HEK293 (cell line): ENCODE data around the gene TXNRD2.
A peak's percentile ranks its signal among the peaks of the same experiment; 100 is the strongest.

Experiments
- CTCF ChIA-PET: fragments of 350-600 bp; formaldehyde crosslinking; extraction: SDS; loops from one replicate; lab custom pipeline; 2021; ENCODE audit warnings: antibody characterized with exemption; lab: Yijun Ruan, JAX
- POLR2A ChIA-PET: fragments of 300-600 bp; formaldehyde crosslinking; extraction: SDS; loops from one replicate; lab custom pipeline; 2020; ENCODE audit warnings: antibody characterized with exemption, inconsistent platforms; lab: Yijun Ruan, JAX
- H3K27ac ChIP-seq: fragments of 200-500 bp; sonication (Bioruptor generic); 2 replicates; pipeline ENCODE4 v1.5.1; 2014; ENCODE audit warnings: low read depth, low read length, control low read depth, inconsistent platforms; ENCODE audit errors: extremely low read depth
- H3K36me3 ChIP-seq, 2 experiments: fragments of 200-500 bp in 1 of 2; sonication (Bioruptor generic) in 1 of 2; 1 replicate in 1 of 2; 2 replicates in 1 of 2; pipeline ENCODE4 v1.5.1; 2014 to 2017; ENCODE audit warnings: inconsistent platforms in 2 of 2, low read length in 2 of 2; ENCODE audit not compliant: control insufficient read depth in 2 of 2, insufficient read depth in 1 of 2
- H3K4me1 ChIP-seq: fragments of 200-500 bp; sonication (Bioruptor generic); 2 replicates; pipeline ENCODE4 v1.5.1; 2014; ENCODE audit warnings: mild to moderate bottlenecking, low read length, inconsistent platforms; ENCODE audit not compliant: control insufficient read depth, insufficient read depth
- H3K4me3 ChIP-seq: 2 replicates; pipeline ENCODE4 v1.5.1; 2011; ENCODE audit warnings: low read depth, mild to moderate bottlenecking, control low read depth, low read length, moderate library complexity
- H3K9me3 ChIP-seq: fragments of 200-500 bp; sonication (Bioruptor generic); 2 replicates; pipeline ENCODE4 v1.5.1; 2014; ENCODE audit warnings: low read depth, low read length, inconsistent platforms; ENCODE audit not compliant: control insufficient read depth, insufficient read depth
- HIC1 ChIP-seq: fragments of 450-650 bp; formaldehyde crosslinking; IDR thresholded peaks from 2 replicates; pipeline ENCODE4 v1.5.1; 2016; ENCODE audit warnings: missing biosample characterization, missing genetic modification characterization
- KLF1 ChIP-seq: fragments of 450-650 bp; formaldehyde crosslinking; IDR thresholded peaks from 2 replicates; pipeline ENCODE4 v1.5.1; 2016; ENCODE audit warnings: missing biosample characterization, missing genetic modification characterization
- KLF10 ChIP-seq: fragments of 450-650 bp; IDR thresholded peaks from 2 replicates; pipeline ENCODE4 v1.5.1; 2018; ENCODE audit warnings: missing biosample characterization, mild to moderate bottlenecking, missing genetic modification characterization
- KLF17 ChIP-seq: fragments of 450-650 bp; formaldehyde crosslinking; IDR thresholded peaks from 2 replicates; pipeline ENCODE4 v1.5.1; 2016; ENCODE audit warnings: missing biosample characterization, missing genetic modification characterization
- KLF8 ChIP-seq: fragments of 450-650 bp; formaldehyde crosslinking; IDR thresholded peaks from 2 replicates; pipeline ENCODE4 v1.5.1; 2016; ENCODE audit warnings: missing biosample characterization, missing genetic modification characterization
- PRDM10 ChIP-seq: fragments of 450-650 bp; formaldehyde crosslinking; IDR thresholded peaks from 2 replicates; pipeline ENCODE4 v1.5.1; 2016; ENCODE audit warnings: missing biosample characterization, missing genetic modification characterization
- SALL2 ChIP-seq: fragments of 450-650 bp; formaldehyde crosslinking; IDR thresholded peaks from 2 replicates; pipeline ENCODE4 v1.5.0; 2017; ENCODE audit warnings: missing biosample characterization, mild to moderate bottlenecking, missing genetic modification characterization, borderline replicate concordance
- SETDB1 ChIP-seq: IDR thresholded peaks from one replicate; pipeline ENCODE4 v1.6.1; 2017; ENCODE audit warnings: mild to moderate bottlenecking, low read length, moderate library complexity, mixed read lengths; ENCODE audit not compliant: insufficient read length
- SP3 ChIP-seq: fragments of 450-650 bp; formaldehyde crosslinking; IDR thresholded peaks from 2 replicates; pipeline ENCODE4 v1.5.1; 2016; ENCODE audit warnings: missing biosample characterization, missing genetic modification characterization
- YY1 ChIP-seq: fragments of 450-650 bp; formaldehyde crosslinking; IDR thresholded peaks from 2 replicates; pipeline ENCODE4 v1.5.1; 2018; ENCODE audit warnings: missing biosample characterization, missing genetic modification characterization
- YY2 ChIP-seq: fragments of 450-650 bp; formaldehyde crosslinking; IDR thresholded peaks from 2 replicates; pipeline ENCODE4 v1.5.1; 2016; ENCODE audit warnings: missing biosample characterization, missing genetic modification characterization
- ZBTB49 ChIP-seq: fragments of 450-650 bp; formaldehyde crosslinking; IDR thresholded peaks from 2 replicates; pipeline ENCODE4 v1.5.1; 2016; ENCODE audit warnings: missing biosample characterization, missing genetic modification characterization, low read depth
- ZBTB8A ChIP-seq: fragments of 450-650 bp; formaldehyde crosslinking; IDR thresholded peaks from 2 replicates; pipeline ENCODE4 v1.5.1; 2016; ENCODE audit warnings: missing biosample characterization, missing genetic modification characterization
- ZIC2 ChIP-seq: fragments of 450-650 bp; formaldehyde crosslinking; IDR thresholded peaks from 2 replicates; pipeline ENCODE4 v1.5.1; 2016; ENCODE audit warnings: missing biosample characterization, missing genetic modification characterization
- ZNF26 ChIP-seq: fragments of 450-650 bp; formaldehyde crosslinking; IDR thresholded peaks from 2 replicates; pipeline ENCODE4 v1.5.1; 2016; ENCODE audit warnings: missing biosample characterization, missing genetic modification characterization
- ZNF433 ChIP-seq: fragments of 450-650 bp; formaldehyde crosslinking; IDR thresholded peaks from 2 replicates; pipeline ENCODE4 v1.5.1; 2016; ENCODE audit warnings: missing biosample characterization, missing genetic modification characterization, low read depth
- ZNF639 ChIP-seq: fragments of 450-650 bp; formaldehyde crosslinking; IDR thresholded peaks from 2 replicates; pipeline ENCODE4 v1.5.1; 2016; ENCODE audit warnings: missing biosample characterization, missing genetic modification characterization
- ZNF677 ChIP-seq: fragments of 450-650 bp; IDR thresholded peaks from 2 replicates; pipeline ENCODE4 v1.5.0; 2018; ENCODE audit warnings: missing biosample characterization, mild to moderate bottlenecking, missing genetic modification characterization, moderate library complexity
- ZNF76 ChIP-seq: fragments of 450-650 bp; formaldehyde crosslinking; IDR thresholded peaks from 2 replicates; pipeline ENCODE4; 2016; ENCODE audit warnings: low read depth, missing biosample characterization, missing genetic modification characterization, borderline replicate concordance
- ZSCAN30 ChIP-seq: fragments of 450-650 bp; IDR thresholded peaks from 2 replicates; pipeline ENCODE4 v1.5.1; 2018; ENCODE audit warnings: missing biosample characterization, mild to moderate bottlenecking, missing genetic modification characterization, moderate library complexity

The TXNRD2 gene

GRCh38 chr22:19941365-19942082 lies at the start of gene TXNRD2, which contains the start of gene COMT:
TSS of gene TXNRD2 (minus strand) at chr22:19941818. CDS start at chr22:19941803, 15 bp downstream.
TSS of gene COMT (plus strand) at chr22:19941772. CDS start at chr22:19962527, 20,755 bp downstream.
- POLR2A ChIA-PET, result interaction anchor here (0.7 to 1.1 kb wide), 5 partner anchors 30 to 217 kb away, joined by 3 to 4 read pairs (median 3); no protein-coding TSS in a partner anchor
- H3K36me3 ChIP-seq, result no peaks in the 10 kb centered on the region
- CTCF ChIA-PET, result interaction anchor here (0.6 to 4.5 kb wide), 4 partner anchors 12 to 221 kb away, joined by 4 to 33 read pairs (median 6); no protein-coding TSS in a partner anchor
- H3K4me1 ChIP-seq, result peaks cover 4% of the 10 kb centered on the region; the same call in 1 of the 2 replicates
- peak within 1 kb of the TSS; percentile 79 for H3K4me3 ChIP-seq
- H3K9me3 ChIP-seq, result no peaks in the 10 kb centered on the region
- peak within 1 kb of the TSS; percentile 81 for H3K27ac ChIP-seq
- TF ChIP-seq ZNF26 (tag by site-specific recombination) (no peak), YY1 (peak; percentile 90), ZIC2 (tag by site-specific recombination) (peak; percentile 32; the same call in 1 of the 2 replicates), ZNF76 (peak; percentile 82; the same call in 1 of the 2 replicates), ZNF639 (tag by site-specific recombination) (no peak), KLF17 (peak; percentile 35; the same call in 1 of the 2 replicates), KLF8 (tag by site-specific recombination) (peak; percentile 89), ZNF433 (tag by site-specific recombination) (no peak), ZSCAN30 (tag by site-specific recombination) (peak; percentile 59; the same call in 1 of the 2 replicates), ZNF677 (no peak), KLF10 (peak; percentile 26; the same call in 1 of the 2 replicates), ZBTB49 (no peak), SETDB1 (no peak), SALL2 (no peak), ZBTB8A (tag by site-specific recombination) (peak; percentile 54; the same call in 1 of the 2 replicates), PRDM10 (no peak), HIC1 (tag by site-specific recombination) (0 out of 2 replicates have a peak, but pooled peaks have one; percentile 45), KLF1 (tag by site-specific recombination) (peak; percentile 69), YY2 (tag by site-specific recombination) (peak; percentile 93), SP3 (peak; percentile 38; the same call in 1 of the 2 replicates)
